Left lobe of liver (tissue), 2 donors: ENCODE data around the gene SMAGP. TPM values are rescaled to one million over a fixed set of nuclear protein-coding genes. Genes with fewer than 3 reads are reported as not detected.

Source experiments
- ATAC-seq: fragments of 200-7000 bp; cut with Tn5 transposase; one replicate; pipeline ENCODE4 v1.9.1; 2020; ENCODE audit warnings: mild to moderate bottlenecking, moderate library complexity
- DNase-seq: peaks from one replicate; pipeline ENCODE4 v3.0.0-alpha.2; 2020; ENCODE audit warnings: low spot score
- total RNA-seq: library from RNA; stranded (reverse); gene quantifications from one replicate; pipeline ENCODE4 v1.2.1, GENCODE V29; 2021
- donor health status: DM: no; HTN: no; CAD: no; lungs with moderate emphysema.
- donor health status: DM: no; HTN: yes; CAD: no.

SMAGP gene
- total RNA-seq, 1 donor from 2014 or later, result 4.0 TPM

DNA sequence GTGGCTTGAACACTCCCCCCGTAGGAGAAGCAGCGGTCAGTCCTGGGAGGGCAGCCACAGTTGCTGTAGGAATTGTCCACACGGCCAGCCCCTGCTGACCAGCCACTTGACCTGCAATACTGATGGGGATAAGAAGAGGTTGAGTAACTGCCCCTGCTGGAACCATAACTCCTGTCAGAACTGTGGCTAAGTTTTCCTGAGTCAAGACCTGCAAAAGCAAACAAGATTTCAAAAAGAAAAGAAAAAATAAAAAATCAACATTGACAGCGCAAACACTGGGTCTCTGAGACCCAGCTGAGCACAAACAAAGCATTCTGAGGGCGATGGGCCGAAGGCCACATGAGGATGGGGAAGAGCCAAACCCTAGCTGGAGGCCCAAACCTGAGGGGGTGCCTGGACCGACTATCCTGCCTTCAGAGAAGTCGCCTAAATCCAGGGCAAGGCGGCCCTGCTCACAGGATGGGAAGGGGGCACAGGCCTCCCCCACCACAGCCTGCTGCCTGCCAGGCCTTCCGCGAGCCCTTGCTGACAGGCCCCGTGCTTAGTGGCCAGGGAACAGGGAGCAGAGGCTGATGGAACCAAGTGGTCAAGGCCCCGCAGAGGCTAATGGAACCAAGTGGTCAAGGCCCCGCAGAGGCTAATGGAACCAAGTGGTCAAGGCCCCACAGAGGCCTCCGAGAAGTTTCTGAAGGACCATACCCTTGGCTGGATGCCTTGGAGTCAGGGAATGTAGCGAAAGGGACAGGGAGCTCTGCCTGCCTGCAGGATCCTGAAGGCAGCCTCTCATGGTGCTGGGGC lies 71.4 kb downstream of the SMAGP start:
- ATAC-seq (no peak), DNase-seq (no peak)

DNA sequence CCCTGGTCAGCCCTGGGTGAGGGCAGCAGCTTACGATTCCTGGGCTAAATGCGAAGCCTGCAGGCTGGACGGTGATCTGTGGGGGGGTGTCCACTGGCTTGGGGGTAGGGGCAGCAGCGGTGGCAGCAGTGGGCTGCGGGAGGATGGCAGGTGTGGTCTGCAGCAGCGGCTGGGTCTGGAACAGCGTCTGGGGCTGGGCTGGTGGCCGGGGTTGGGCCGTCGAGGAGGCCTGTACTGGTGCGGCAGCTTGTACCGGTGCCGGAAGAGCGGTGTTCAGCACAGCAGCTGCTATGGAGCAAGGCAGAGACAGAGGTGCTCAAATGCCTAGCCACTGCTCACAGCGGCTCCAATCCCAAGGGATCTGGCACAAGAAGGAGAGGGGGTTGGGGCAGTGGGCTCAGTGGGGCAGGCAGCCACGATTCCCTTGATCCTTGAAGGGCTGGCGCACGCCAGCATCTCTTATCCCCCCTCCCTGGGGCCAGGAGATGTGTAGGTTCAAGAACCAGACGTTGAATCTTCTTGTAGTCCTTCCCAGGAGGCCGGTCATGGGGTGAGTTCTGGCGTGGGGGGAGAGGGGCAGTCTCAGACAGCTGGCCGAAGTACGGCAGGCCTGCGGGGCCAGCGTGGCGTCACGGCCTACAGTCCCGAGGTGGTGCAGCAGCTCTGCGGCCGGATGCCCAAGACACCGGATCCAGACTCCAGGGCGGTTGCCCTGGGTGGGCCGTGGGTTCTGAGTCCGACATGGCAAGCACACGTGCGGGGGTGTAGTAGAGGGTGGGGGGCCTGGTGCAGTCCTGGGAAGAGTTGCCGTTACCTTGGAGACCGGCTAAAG lies 72.3 kb downstream of the SMAGP start:
- DNase-seq, result no peak
- no peak for ATAC-seq

GRCh38 chr12:51196547-51196946 lies 73.7 kb downstream of the SMAGP start:
- DNase-seq (no peak), ATAC-seq (no peak)

GRCh38 chr12:51195841-51196240 lies 74.4 kb downstream of the SMAGP start:
- DNase-seq (no peak), ATAC-seq (no peak)

Other genes with a start within 250 kb of the SMAGP start
- 31.2 TPM for gene SLC11A2, start 244.0 kb downstream of the SMAGP start, total RNA-seq
- 36.6 TPM for gene LETMD1, start 222.1 kb downstream of the SMAGP start, total RNA-seq
- 5.7 TPM for gene CSRNP2, start 186.8 kb downstream of the SMAGP start, total RNA-seq
- 7.7 TPM for gene TFCP2, start 97.3 kb downstream of the SMAGP start, total RNA-seq
- 7.3 TPM for gene POU6F1, start 52.4 kb downstream of the SMAGP start, total RNA-seq
- 74.5 TPM for gene DAZAP2, start 31.6 kb downstream of the SMAGP start, total RNA-seq
- 2.7 TPM for gene BIN2, start 53.8 kb upstream of the SMAGP start, total RNA-seq
- not detected for gene CELA1, start 76.3 kb upstream of the SMAGP start, total RNA-seq
- gene GALNT6, start 121.0 kb upstream of the SMAGP start, total RNA-seq, result 1.7 TPM
- gene SLC4A8, start 154.4 kb upstream of the SMAGP start, total RNA-seq, result 0.35 TPM